ENCODE results near the gene ADAMTS19.

Gene ADAMTS19

GRCh38 chr5:129460672-129460935 is 506 bp downstream of the ADAMTS19 start:
- peak overlapping the region; percentile 30 to 52 for H3K4me3 ChIP-seq
- intact Hi-C loops (cut with DNase I; ENCODE audit: low total_unique reads), result no loop called here
- H3K27me3 ChIP-seq, result peaks cover 0 to 23% of the 10 kb centered on the region in 2 donors
- no peaks in the 10 kb centered on the region for H3K9me3 ChIP-seq
- H3K36me3 ChIP-seq, result no peaks in the 10 kb centered on the region
- H3K27ac ChIP-seq, result no peak overlapping the region
- no peak for TF ChIP-seq CTCF (IDR thresholded peaks at IDR 0.05)
- DNase-seq, result no peak
- H3K4me1 ChIP-seq, result peaks cover 0 to 23% (median 16%) of the 10 kb centered on the region in 4 donors

- peak overlapping the region; percentile 30 to 52 for H3K4me3 ChIP-seq
- no peaks in the 10 kb centered on the region for H3K36me3 ChIP-seq
- no peak overlapping the region for H3K27ac ChIP-seq
- no peak for TF ChIP-seq CTCF (IDR thresholded peaks at IDR 0.05)
- H3K4me1 ChIP-seq, result peaks cover 0 to 23% (median 16%) of the 10 kb centered on the region in 4 donors
- H3K9me3 ChIP-seq, result no peaks in the 10 kb centered on the region
- peaks cover 0 to 23% of the 10 kb centered on the region in 2 donors for H3K27me3 ChIP-seq
- intact Hi-C loops (cut with DNase I; ENCODE audit: low total_unique reads), result no loop called here
- no peak for DNase-seq
These were observed 1.0 kb downstream of the ADAMTS19 start for GRCh38 chr5:129460936-129461710.

GRCh38 chr5:129461711-129462332 is 1.7 kb downstream of the ADAMTS19 start:
- no peak for DNase-seq

GRCh38 chr5:129465776-129466344 is 5.8 kb downstream of the ADAMTS19 start:
- peaks cover 0 to 14% of the 10 kb centered on the region in 2 donors for H3K27me3 ChIP-seq
- no peak overlapping the region for H3K4me3 ChIP-seq
- TF ChIP-seq CTCF (IDR thresholded peaks at IDR 0.05), result no peak
- H3K36me3 ChIP-seq, result no peaks in the 10 kb centered on the region
- intact Hi-C loops (cut with DNase I; ENCODE audit: low total_unique reads), result no loop called here
- peaks cover 0 to 9% (median 5%) of the 10 kb centered on the region in 4 donors for H3K4me1 ChIP-seq
- no peak overlapping the region for H3K27ac ChIP-seq
- no peaks in the 10 kb centered on the region for H3K9me3 ChIP-seq
- DNase-seq, result no peak

More at GRCh38 chr5:129461711-129462332, 1.7 kb downstream of the ADAMTS19 start:
- intact Hi-C loops (cut with DNase I; ENCODE audit: low total_unique reads), result no loop called here
- TF ChIP-seq CTCF (IDR thresholded peaks at IDR 0.05), result no peak
- H3K4me1 ChIP-seq, result peaks cover 0 to 23% (median 16%) of the 10 kb centered on the region in 4 donors
- H3K9me3 ChIP-seq, result no peaks in the 10 kb centered on the region
- no peaks in the 10 kb centered on the region for H3K36me3 ChIP-seq
- peaks cover 0 to 23% of the 10 kb centered on the region in 2 donors for H3K27me3 ChIP-seq
- H3K27ac ChIP-seq, result no peak overlapping the region
- H3K4me3 ChIP-seq, result peak overlapping the region in 1 of 2 donors; percentile 52

GRCh38 chr5:129474544-129474943 is 14.4 kb downstream of the ADAMTS19 start:
- H3K4me1 ChIP-seq, result no peaks in the 10 kb centered on the region
- no peaks in the 10 kb centered on the region for H3K27me3 ChIP-seq
- H3K27ac ChIP-seq, result no peak overlapping the region
- DNase-seq, result no peak
- TF ChIP-seq CTCF (IDR thresholded peaks at IDR 0.05), result no peak
- no peaks in the 10 kb centered on the region for H3K9me3 ChIP-seq
- no peak overlapping the region for H3K4me3 ChIP-seq
- H3K36me3 ChIP-seq, result no peaks in the 10 kb centered on the region
- intact Hi-C loops (cut with DNase I; ENCODE audit: low total_unique reads), result no loop called here

Data from tibial artery (tissue), 4 donors.